ENCODE measurements around the gene VAMP7. TPM values are rescaled to one million over a fixed set of nuclear protein-coding genes. Genes with fewer than 3 reads are reported as not detected.

The VAMP7 gene
- 32.2 TPM for total RNA-seq

GRCh38 chrX:155881158-155881993 is at the start of gene VAMP7:
Gene VAMP7, plus strand, starts transcription at chrX:155881345. Its CDS starts 8,122 bp downstream, at chrX:155889467.

Small RNA genes lying within 50 kb of the gene (small RNA-seq; reads per million reads assigned to genes)
- not detected for gene DPH3P2 (ENCODE audit: low replicate concordance)

Other genes starting within 250 kb of the VAMP7 start
- 0.12 TPM for gene IL9R, start 116.4 kb downstream of the VAMP7 start, total RNA-seq